ENCODE results near the gene PXK.
A peak's percentile ranks its signal among the peaks of the same experiment; 100 is the strongest.

Gene PXK

GRCh38 chr3:58466899-58467563, 134.3 kb downstream of the PXK start:
- no peak for TF ChIP-seq ZNF324 (tag by site-specific recombination; IDR thresholded peaks at IDR 0.05)
- peak; percentile 59; the same call in 1 of the 2 replicates for TF ChIP-seq SCRT1 (tag by site-specific recombination; IDR thresholded peaks at IDR 0.05; ENCODE audit: borderline replicate concordance)
- TF ChIP-seq SCRT2 (tag by site-specific recombination; IDR thresholded peaks at IDR 0.05) = peak; percentile 67
- ChIA-PET POLR2A (no interaction called here), CTCF (interaction anchor here (1.4 kb wide), 1 partner anchor 26 kb away, joined by 4 read pairs; no protein-coding TSS in a partner anchor)
- Histone ChIP-seq H3K9me3 (ENCODE audit: control insufficient read depth, insufficient read depth, low read depth, low read length) (no peaks in the 10 kb centered on the region), H3K4me1 (ENCODE audit: control insufficient read depth, insufficient read depth, low read length) (peaks cover 9% of the 10 kb centered on the region), H3K36me3 (ENCODE audit: control insufficient read depth in 2 of 2, insufficient read depth in 1 of 2, low read length in 2 of 2) (no peaks in the 10 kb centered on the region), H3K4me3 (ENCODE audit: low read depth, low read length) (no peak overlapping the region), H3K27ac (ENCODE audit: extremely low read depth, low read depth, low read length) (no peak overlapping the region)

DNA sequence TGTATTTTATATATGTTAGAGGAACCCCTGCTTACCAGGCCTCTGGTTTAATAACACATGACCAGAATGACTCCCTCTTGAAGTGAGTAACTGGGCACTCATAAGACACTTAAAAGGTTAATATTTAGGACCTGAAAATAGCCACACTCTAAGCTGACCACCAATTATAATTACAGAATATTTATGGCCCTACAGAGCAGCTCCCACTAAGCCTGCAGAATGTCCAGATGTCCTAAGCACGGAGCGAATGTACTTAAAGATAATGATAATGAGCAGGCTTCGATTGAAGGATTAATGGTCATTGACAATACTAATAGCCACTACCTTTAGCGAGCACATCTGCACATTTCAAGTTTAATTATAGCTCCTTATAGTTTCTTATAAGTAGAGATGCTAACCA, 136.4 kb downstream of the PXK start:
- Histone ChIP-seq H3K36me3 (ENCODE audit: control insufficient read depth in 2 of 2, insufficient read depth in 1 of 2, low read length in 2 of 2) (no peaks in the 10 kb centered on the region), H3K4me1 (ENCODE audit: control insufficient read depth, insufficient read depth, low read length) (peaks cover 11% of the 10 kb centered on the region), H3K9me3 (ENCODE audit: control insufficient read depth, insufficient read depth, low read depth, low read length) (no peaks in the 10 kb centered on the region), H3K27ac (ENCODE audit: extremely low read depth, low read depth, low read length) (no peak overlapping the region), H3K4me3 (ENCODE audit: low read depth, low read length) (no peak overlapping the region)
- ChIA-PET CTCF (no interaction called here), POLR2A (no interaction called here)
- TF ChIP-seq ZNF473 (tag by site-specific recombination; IDR thresholded peaks at IDR 0.05) (no peak), REPIN1 (tag by site-specific recombination; IDR thresholded peaks at IDR 0.05; ENCODE audit: low read depth) (no peak), EGR2 (tag by site-specific recombination; IDR thresholded peaks at IDR 0.05; ENCODE audit: low read depth) (no peak), ZNF48 (tag by site-specific recombination; IDR thresholded peaks at IDR 0.05) (no peak), KLF9 (tag by site-specific recombination; IDR thresholded peaks at IDR 0.05; ENCODE audit: low read depth) (no peak), ZBTB8A (tag by site-specific recombination; IDR thresholded peaks at IDR 0.05) (no peak), PRDM2 (tag by site-specific recombination; IDR thresholded peaks at IDR 0.05; ENCODE audit: borderline replicate concordance) (no peak), ZNF211 (tag by site-specific recombination; IDR thresholded peaks at IDR 0.05; ENCODE audit: low read depth) (no peak), KLF1 (tag by site-specific recombination; IDR thresholded peaks at IDR 0.05) (no peak), ZNF624 (tag by site-specific recombination; IDR thresholded peaks at IDR 0.05) (no peak), ZNF341 (tag by site-specific recombination; IDR thresholded peaks at IDR 0.05; ENCODE audit: low read depth) (no peak), ZNF837 (tag by site-specific recombination; IDR thresholded peaks at IDR 0.05) (no peak), ZNF768 (tag by site-specific recombination; IDR thresholded peaks at IDR 0.05) (no peak), TCF7L2 (IDR thresholded peaks at IDR 0.05; ENCODE audit: borderline replicate concordance, low read depth, low read length) (no peak), ZNF280D (tag by site-specific recombination; IDR thresholded peaks at IDR 0.05) (no peak), ZBTB7A (tag by site-specific recombination; IDR thresholded peaks at IDR 0.05; ENCODE audit: low read depth) (no peak), KLF16 (tag by site-specific recombination; IDR thresholded peaks at IDR 0.05) (no peak), ZSCAN18 (tag by site-specific recombination; IDR thresholded peaks at IDR 0.05) (no peak), ZNF514 (tag by site-specific recombination; IDR thresholded peaks at IDR 0.05) (no peak)

All from HEK293 (cell line).